DOHH2 (cell line): ENCODE results near the gene POU2AF3.

Experiments used
- H3F3A ChIP-seq: fragments of 200-600 bp; sonication (generic), shearing (Covaris generic); 2 replicates; pipeline ENCODE4 v1.6.0; 2016; ENCODE audit warnings: antibody characterized with exemption, mild to moderate bottlenecking; ENCODE audit not compliant: control insufficient read depth, insufficient read depth
- H3K27ac ChIP-seq: fragments of 200-600 bp; sonication (generic); 2 replicates; pipeline ENCODE4 v1.5.1; 2014; ENCODE audit warnings: low read depth, mild to moderate bottlenecking, low read length, moderate library complexity
- H3K27me3 ChIP-seq: fragments of 200-600 bp; sonication (generic); 2 replicates; pipeline ENCODE4 v1.6.1; 2014; ENCODE audit warnings: mild to moderate bottlenecking, low read length, mixed read lengths; ENCODE audit not compliant: control insufficient read depth
- H3K36me3 ChIP-seq: fragments of 200-600 bp; sonication (generic); 2 replicates; pipeline ENCODE4 v1.6.1; 2014; ENCODE audit warnings: mild to moderate bottlenecking, low read length, moderate library complexity, mixed read lengths; ENCODE audit not compliant: control insufficient read depth
- H3K4me1 ChIP-seq: fragments of 200-600 bp; sonication (generic); 2 replicates; pipeline ENCODE4 v1.6.1; 2014; ENCODE audit warnings: mild to moderate bottlenecking, low read length, mixed read lengths; ENCODE audit not compliant: control insufficient read depth
- H3K4me2 ChIP-seq: fragments of 200-600 bp; sonication (generic); 2 replicates; pipeline ENCODE4 v1.6.0; 2014; ENCODE audit warnings: mild to moderate bottlenecking, low read length, moderate library complexity
- H3K4me3 ChIP-seq: fragments of 200-600 bp; sonication (generic); 2 replicates; pipeline ENCODE4 v1.5.1; 2014; ENCODE audit warnings: mild to moderate bottlenecking, low read length, mixed read lengths
- H3K79me2 ChIP-seq: fragments of 200-600 bp; sonication (generic); 2 replicates; pipeline ENCODE4 v1.6.1; 2014; ENCODE audit warnings: mild to moderate bottlenecking, low read length, mixed read lengths; ENCODE audit not compliant: control insufficient read depth
- H3K9me2 ChIP-seq: fragments of 200-600 bp; sonication (generic); replicated peaks from 2 replicates; pipeline ENCODE4 v1.6.1; 2014; ENCODE audit warnings: mild to moderate bottlenecking, low read length, mixed read lengths; ENCODE audit not compliant: control insufficient read depth
- H3K9me3 ChIP-seq: fragments of 200-600 bp; sonication (generic); 2 replicates; pipeline ENCODE4 v1.6.1; 2014; ENCODE audit warnings: antibody characterized with exemption, low read length, mixed read lengths; ENCODE audit not compliant: control insufficient read depth, insufficient read depth
- H4K20me1 ChIP-seq: fragments of 200-600 bp; sonication (generic); 2 replicates; pipeline ENCODE4 v1.6.0; 2014; ENCODE audit warnings: low read depth, mild to moderate bottlenecking, antibody characterized with exemption, low read length, moderate library complexity; ENCODE audit not compliant: control insufficient read depth, insufficient read depth
- EZH2phosphoT487 ChIP-seq: fragments of 200-600 bp; sonication (generic); IDR thresholded peaks from 2 replicates; pipeline ENCODE4 v1.6.1; 2017; ENCODE audit warnings: borderline replicate concordance, mild to moderate bottlenecking, antibody characterized with exemption, low read length, moderate library complexity, mixed read lengths
- TF ChIP-seq, protein P1 (sequence below): fragments of 200-600 bp; sonication (generic); IDR thresholded peaks from one replicate; pipeline ENCODE4 v1.5.1; 2014; ENCODE audit warnings: antibody characterized with exemption, mild to moderate bottlenecking, low read depth, low read length; ENCODE audit not compliant: poor library complexity, severe bottlenecking

The POU2AF3 gene

DNA sequence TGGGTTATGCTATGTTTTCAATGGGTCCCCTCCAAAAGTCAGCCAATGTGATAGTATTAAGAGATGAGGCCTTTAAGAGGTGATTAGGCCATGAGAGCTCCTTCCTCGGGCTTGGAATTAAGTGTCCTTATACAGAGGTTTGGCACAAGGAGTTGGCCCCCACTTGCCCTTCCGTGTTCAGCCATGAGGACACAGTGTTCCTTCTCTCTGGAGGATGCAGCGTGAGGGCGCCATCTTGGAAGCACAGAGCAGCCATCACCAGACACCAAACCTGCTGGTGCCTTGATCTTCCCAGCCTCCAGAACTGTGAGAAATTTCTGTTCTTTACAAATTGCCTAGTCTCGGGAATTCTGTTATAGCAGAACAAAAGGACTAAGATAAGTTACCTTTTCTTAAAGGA lies 26.9 kb downstream of the POU2AF3 start:
- Histone ChIP-seq H4K20me1 (no peaks in the 10 kb centered on the region), H3K79me2 (no peaks in the 10 kb centered on the region), H3K36me3 (no peaks in the 10 kb centered on the region), H3K4me3 (no peak overlapping the region), H3K9me2 (no peaks in the 10 kb centered on the region), H3K4me1 (0 out of 2 replicates have a peak, but pooled peaks cover 5% of the 10 kb centered on the region), H3K27me3 (peaks cover 13% of the 10 kb centered on the region), H3K4me2 (no peak overlapping the region), H3F3A (no peaks in the 10 kb centered on the region), H3K27ac (no peak overlapping the region), H3K9me3 (no peaks in the 10 kb centered on the region)
- TF ChIP-seq EZH2phosphoT487 = no peak
- TF ChIP-seq, protein P1, sequence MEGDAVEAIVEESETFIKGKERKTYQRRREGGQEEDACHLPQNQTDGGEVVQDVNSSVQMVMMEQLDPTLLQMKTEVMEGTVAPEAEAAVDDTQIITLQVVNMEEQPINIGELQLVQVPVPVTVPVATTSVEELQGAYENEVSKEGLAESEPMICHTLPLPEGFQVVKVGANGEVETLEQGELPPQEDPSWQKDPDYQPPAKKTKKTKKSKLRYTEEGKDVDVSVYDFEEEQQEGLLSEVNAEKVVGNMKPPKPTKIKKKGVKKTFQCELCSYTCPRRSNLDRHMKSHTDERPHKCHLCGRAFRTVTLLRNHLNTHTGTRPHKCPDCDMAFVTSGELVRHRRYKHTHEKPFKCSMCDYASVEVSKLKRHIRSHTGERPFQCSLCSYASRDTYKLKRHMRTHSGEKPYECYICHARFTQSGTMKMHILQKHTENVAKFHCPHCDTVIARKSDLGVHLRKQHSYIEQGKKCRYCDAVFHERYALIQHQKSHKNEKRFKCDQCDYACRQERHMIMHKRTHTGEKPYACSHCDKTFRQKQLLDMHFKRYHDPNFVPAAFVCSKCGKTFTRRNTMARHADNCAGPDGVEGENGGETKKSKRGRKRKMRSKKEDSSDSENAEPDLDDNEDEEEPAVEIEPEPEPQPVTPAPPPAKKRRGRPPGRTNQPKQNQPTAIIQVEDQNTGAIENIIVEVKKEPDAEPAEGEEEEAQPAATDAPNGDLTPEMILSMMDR = no peak

DNA sequence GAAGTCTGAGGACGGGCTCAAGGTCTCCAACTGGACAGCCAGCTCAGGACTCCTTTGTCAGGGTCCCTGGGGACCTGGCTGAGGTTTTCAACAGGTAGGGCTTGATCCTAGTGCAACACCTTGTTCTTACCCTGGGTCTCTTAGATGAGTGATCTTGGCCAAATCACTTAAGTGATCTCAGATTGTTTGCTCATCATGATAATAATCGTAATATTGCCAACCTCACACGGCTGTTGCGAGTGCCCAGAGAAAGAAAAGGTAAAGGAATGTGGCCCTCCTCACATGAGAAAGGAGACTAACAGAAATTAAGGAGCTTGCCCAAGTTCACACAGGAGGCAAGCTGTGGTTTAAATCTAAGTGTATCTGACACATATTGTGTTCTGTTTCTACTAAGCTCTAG lies 28.5 kb downstream of the POU2AF3 start:
- no peak for TF ChIP-seq EZH2phosphoT487
- TF ChIP-seq, protein P1 = no peak
- Histone ChIP-seq H4K20me1 (no peaks in the 10 kb centered on the region), H3K27ac (no peak overlapping the region)

DNA sequence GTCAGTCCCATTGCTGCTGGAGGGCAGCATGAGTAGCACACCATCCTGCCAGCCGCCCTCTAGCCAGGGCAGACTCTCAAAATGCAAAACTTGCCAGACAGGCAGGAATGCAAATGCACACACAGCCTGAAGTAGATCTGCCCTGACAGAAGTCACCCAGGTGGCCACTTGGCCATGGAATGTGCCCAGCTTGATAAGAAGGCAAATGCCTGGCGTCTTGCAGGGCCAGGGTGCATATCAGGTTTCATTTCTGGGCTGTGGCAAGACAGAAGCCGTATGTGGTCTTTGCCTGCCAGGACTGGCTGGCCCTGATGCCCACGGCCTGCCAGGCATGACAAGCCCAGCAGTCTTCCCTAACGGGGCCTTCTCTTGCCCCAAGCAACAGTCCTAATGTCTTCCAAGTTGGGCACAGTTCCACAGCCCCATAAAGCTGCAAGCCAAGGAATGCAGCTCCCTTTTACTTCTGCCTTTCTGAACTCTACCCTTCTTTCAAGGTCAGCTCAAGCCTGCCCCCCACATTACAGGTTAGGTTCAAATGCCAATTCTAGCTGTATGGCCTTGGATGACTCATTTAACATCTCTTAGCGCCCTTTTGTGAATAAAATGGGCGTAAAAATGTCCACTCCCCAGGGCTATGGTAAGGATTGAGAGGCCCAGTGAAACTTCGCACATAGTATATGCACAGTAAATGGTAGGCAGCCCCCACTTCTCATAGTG lies 29.7 kb downstream of the POU2AF3 start:
- H3K79me2 ChIP-seq = no peaks in the 10 kb centered on the region
- no peaks in the 10 kb centered on the region for H4K20me1 ChIP-seq
- TF ChIP-seq, protein P1 = no peak
- TF ChIP-seq EZH2phosphoT487 = no peak
- no peak overlapping the region for H3K4me2 ChIP-seq
- no peak overlapping the region for H3K4me3 ChIP-seq
- H3K9me3 ChIP-seq = no peaks in the 10 kb centered on the region
- H3K27ac ChIP-seq = no peak overlapping the region
- no peaks in the 10 kb centered on the region for H3F3A ChIP-seq
- no peaks in the 10 kb centered on the region for H3K9me2 ChIP-seq
- H3K27me3 ChIP-seq = peaks cover 5% of the 10 kb centered on the region; the same call in 1 of the 2 replicates
- H3K4me1 ChIP-seq = 0 out of 2 replicates have a peak, but pooled peaks cover 5% of the 10 kb centered on the region
- H3K36me3 ChIP-seq = no peaks in the 10 kb centered on the region

More for the DNA sequence above, 28.5 kb downstream of the POU2AF3 start:
- Histone ChIP-seq H3K4me3 (no peak overlapping the region), H3K36me3 (no peaks in the 10 kb centered on the region), H3K4me2 (no peak overlapping the region), H3K4me1 (0 out of 2 replicates have a peak, but pooled peaks cover 5% of the 10 kb centered on the region), H3K27me3 (peaks cover 8% of the 10 kb centered on the region), H3F3A (no peaks in the 10 kb centered on the region), H3K79me2 (no peaks in the 10 kb centered on the region), H3K9me2 (no peaks in the 10 kb centered on the region), H3K9me3 (no peaks in the 10 kb centered on the region)
